ENCODE results near the gene KCNG2. TPM values are rescaled to one million over a fixed set of nuclear protein-coding genes. Genes with fewer than 3 reads are reported as not detected.
"Not testable (repeated sequence)": the region's sequence is repeated elsewhere in the genome, so short reads cannot be mapped to it uniquely, and the experiment has no call there.

The KCNG2 gene
- total RNA-seq, 1 donor: under 0.01 TPM

GRCh38 chr18:79861687-79862086, 63.9 kb downstream of the KCNG2 start:
- no peak overlapping the region for H3K4me3 ChIP-seq (ENCODE audit: low read depth, low read length)
- TF ChIP-seq CTCF (IDR thresholded peaks at IDR 0.05; ENCODE audit: insufficient read depth, low read depth, low read length): no peak
- DNase-seq (ENCODE audit: low read depth): no peak

GRCh38 chr18:79862562-79862961, 64.8 kb downstream of the KCNG2 start:
- no peak for DNase-seq (ENCODE audit: low read depth)
- H3K4me3 ChIP-seq (ENCODE audit: low read depth, low read length): no peak overlapping the region
- no peak for TF ChIP-seq CTCF (IDR thresholded peaks at IDR 0.05; ENCODE audit: insufficient read depth, low read depth, low read length)

GRCh38 chr18:79863161-79864005, 65.6 kb downstream of the KCNG2 start:
- no peak for TF ChIP-seq CTCF (IDR thresholded peaks at IDR 0.05; ENCODE audit: insufficient read depth, low read depth, low read length)
- no peak overlapping the region for H3K4me3 ChIP-seq (ENCODE audit: low read depth, low read length)
- DNase-seq (ENCODE audit: low read depth): no peak

GRCh38 chr18:79864006-79864725, 66.4 kb downstream of the KCNG2 start:
- no peak overlapping the region for H3K4me3 ChIP-seq (ENCODE audit: low read depth, low read length)
- DNase-seq (ENCODE audit: low read depth): no peak
- TF ChIP-seq CTCF (IDR thresholded peaks at IDR 0.05; ENCODE audit: insufficient read depth, low read depth, low read length): no peak

- H3K4me3 ChIP-seq (ENCODE audit: low read depth, low read length); DNase-seq (ENCODE audit: low read depth): not testable (repeated sequence)
These were observed 67.2 kb downstream of the KCNG2 start for GRCh38 chr18:79864955-79865354.

- DNase-seq (ENCODE audit: low read depth); H3K4me3 ChIP-seq (ENCODE audit: low read depth, low read length): not testable (repeated sequence)
These were observed 68.2 kb downstream of the KCNG2 start for GRCh38 chr18:79865951-79866350.

GRCh38 chr18:79866889-79867574, 69.3 kb downstream of the KCNG2 start:
- TF ChIP-seq CTCF (IDR thresholded peaks at IDR 0.05; ENCODE audit: insufficient read depth, low read depth, low read length): no peak
- no peak for DNase-seq (ENCODE audit: low read depth)

More at GRCh38 chr18:79866889-79867574, 69.3 kb downstream of the KCNG2 start:
- H3K4me3 ChIP-seq (ENCODE audit: low read depth, low read length): no peak overlapping the region

All from fibroblast of villous mesenchyme (primary cell).